ENCODE measurements around the gene RRP8. TPM values are rescaled to one million over a fixed set of nuclear protein-coding genes. Genes with fewer than 3 reads are reported as not detected.

RRP8 gene
- total RNA-seq, 1 donor from 2014 or later: 22.9 TPM

DNA sequence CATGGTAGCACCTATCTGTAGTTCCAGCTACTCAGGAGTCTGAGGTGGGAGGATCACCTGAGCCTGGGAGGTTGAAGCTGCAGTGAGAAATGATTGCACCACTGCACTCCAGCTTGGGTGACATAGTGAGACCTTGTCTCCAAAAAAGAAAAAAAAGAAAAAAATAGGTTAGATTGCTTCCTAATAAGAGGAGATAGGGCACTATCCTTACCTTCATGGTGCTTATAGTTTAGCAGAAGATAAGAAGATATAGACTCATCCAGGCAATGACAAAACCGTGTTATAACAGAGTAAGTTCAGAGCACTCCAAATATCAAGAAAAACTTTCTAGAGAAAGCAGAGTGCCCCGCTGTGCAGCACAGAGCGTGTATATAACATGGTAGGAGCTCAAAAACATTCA lies 42.1 kb downstream of the RRP8 start:
- DNase-seq (ENCODE audit: missing footprints) (no peak), ATAC-seq (no peak)
- intact Hi-C loops (cut with DNase I): no loop called here

DNA sequence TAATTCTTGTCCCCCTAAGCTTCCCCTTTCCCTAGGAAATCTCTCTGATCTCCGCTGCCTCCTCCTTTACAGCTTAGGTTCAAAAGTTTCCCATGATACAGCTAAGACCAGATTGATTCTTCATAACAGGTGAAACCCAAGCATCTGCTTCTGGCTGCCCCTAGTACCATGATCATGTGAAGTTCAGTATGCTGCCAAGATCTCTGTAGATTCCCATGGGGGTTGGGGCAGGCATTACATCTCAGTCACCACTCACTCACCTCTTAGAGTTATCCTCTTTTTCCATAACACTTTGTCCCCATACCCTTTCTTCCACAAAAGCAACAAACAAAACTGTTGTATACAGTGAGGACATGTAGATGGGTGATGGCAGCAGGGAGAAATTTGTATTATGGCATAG lies 44.0 kb downstream of the RRP8 start:
- ATAC-seq: peak; percentile 20
- intact Hi-C loops (cut with DNase I): no loop called here
- DNase-seq (ENCODE audit: missing footprints): no peak

DNA sequence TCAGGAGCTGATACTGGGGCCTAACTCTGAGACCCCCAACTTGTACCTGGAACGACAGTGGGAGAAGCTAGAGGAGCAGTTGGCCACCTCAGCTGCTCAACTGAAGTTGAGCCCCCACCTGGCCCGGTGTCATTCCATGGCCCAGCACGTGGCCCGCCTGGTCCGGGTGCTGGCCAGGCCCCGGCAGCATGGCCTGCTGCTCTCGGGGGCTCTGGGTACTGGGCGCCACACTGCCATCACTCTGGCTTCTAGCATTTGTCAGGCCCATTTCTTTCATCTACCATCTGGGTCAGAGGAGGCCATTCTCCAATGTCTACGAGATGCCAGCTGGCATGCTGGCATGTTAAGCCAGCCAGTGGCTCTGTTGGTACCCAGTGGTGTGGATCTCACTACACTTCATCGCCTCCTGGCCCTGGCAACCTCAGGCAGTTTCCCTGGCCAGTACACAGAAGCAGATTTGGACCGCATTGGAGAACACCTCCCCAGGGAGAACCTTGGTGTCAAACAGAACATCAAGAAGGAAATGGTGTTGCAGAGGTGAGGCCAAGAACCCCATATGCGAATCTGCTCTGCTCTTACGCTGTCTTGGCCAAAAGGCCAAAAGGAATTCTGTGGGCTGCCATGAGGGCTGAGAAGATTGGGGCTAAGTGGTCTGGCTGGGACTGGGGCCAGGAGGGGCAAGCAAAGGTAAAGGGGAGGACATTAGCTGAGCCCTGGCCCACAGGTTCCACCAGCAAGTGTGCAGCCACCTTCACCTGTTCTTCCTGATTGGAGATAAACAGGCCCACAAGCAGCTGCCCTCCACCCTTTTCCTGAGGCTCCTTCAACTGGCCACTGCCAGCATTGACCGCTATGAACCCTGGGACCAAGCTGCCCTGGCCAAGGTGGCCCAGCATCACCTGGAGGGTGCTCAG lies 45.4 kb downstream of the RRP8 start:
- DNase-seq (ENCODE audit: missing footprints): no peak
- ATAC-seq: peak; percentile 87
- intact Hi-C loops (cut with DNase I): no loop called here

DNA sequence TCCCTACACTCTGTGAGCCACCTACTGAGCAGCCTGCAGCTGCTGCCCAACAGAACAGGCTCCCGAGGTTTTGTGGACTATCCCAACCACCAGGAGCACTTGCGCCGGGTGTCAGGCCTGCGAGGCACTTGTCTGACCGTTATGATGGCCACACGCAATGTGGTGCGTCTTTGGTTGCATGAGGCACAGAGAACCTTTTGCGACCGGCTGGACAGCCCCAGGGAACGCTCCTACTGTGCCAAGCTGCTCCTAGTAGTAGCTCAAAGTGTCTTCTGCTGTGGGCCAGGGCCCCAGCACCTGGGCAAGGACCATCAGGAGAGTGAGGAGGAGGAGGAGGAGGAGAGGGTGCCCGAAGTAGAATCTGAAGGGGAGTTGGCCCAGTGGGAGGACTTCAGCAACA lies 46.4 kb downstream of the RRP8 start:
- ATAC-seq: no peak
- intact Hi-C loops (cut with DNase I): no loop called here
- DNase-seq (ENCODE audit: missing footprints): no peak

DNA sequence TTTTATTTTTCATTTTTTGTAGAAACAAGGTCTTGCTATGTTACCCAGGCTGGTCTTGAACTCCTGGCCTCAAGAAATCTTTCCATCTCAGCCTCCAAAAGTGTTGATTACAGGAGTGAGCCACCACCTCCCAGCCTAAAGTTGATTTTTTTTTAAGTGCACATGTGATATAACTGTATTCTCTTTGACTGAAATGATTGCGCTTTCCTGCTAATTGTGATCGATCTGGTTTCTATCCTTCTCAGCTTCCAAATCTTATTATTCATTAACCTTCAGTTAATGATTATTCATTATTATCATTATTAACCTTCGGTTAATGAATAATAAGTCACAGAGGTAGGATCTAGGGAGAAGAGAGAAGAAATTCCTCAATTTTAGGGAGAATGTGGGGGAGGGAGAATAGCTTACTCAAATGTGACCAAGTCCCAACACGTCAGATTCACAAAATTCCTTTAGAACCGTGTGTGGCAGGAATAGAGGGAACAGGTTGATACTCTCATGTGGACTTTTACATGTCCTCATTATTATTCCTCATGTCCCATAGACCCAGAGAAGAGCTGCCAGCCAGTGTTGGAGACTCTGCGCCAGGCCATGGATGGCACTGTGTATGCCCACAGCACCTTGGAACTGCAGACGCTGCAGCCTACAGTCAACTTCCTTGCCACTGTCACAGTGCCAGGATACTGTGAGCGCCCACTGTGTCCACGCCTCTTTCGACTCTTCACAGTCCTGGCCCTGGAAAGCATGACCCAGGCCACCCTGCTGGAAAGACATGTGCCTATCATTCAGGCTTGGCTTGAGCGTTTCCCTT lies 47.1 kb downstream of the RRP8 start:
- DNase-seq (ENCODE audit: missing footprints): no peak
- ATAC-seq: peak; percentile 26
- intact Hi-C loops (cut with DNase I): no loop called here

DNA sequence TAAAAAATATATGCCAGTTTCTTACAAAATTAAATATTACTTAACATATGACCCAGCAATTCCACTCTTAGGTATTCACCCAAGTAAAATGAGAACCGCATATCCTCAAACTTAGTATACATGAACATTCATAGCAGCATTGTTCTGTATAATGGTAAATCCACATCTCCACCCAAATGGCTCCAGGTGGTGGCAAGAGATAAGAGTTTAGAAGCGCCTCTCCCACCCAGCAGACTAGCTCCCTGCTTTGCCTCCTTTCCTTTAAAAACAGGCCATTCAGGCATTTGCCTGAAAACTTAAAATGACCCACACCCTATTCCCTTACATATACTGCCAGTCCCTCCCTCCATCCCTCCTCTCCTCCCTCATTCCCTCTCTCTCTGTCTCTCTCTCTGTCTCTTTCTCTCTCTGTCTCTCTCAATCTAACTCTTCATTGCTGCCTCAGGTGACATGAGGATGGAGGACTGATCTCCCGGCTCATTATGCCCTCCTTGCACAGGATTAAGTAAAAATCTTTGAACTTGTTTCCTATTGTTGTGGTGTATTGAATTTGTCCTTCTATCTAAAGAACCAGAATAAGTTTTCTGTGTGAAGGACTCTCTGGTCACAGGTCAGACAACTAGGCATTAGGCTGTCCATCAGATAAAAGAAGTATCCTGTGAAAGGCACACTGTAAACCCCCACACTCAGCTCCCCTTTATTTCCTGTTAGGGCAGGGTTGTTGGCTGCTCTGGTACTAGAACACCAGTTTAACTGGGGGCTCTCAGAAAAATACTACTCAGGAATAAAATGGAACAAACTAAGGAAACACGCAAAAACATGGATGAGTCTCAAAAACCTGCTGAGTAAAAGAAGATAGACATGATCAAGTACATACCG lies 48.3 kb downstream of the RRP8 start:
- intact Hi-C loops (cut with DNase I): no loop called here
- no peak for ATAC-seq
- no peak for DNase-seq (ENCODE audit: missing footprints)

DNA sequence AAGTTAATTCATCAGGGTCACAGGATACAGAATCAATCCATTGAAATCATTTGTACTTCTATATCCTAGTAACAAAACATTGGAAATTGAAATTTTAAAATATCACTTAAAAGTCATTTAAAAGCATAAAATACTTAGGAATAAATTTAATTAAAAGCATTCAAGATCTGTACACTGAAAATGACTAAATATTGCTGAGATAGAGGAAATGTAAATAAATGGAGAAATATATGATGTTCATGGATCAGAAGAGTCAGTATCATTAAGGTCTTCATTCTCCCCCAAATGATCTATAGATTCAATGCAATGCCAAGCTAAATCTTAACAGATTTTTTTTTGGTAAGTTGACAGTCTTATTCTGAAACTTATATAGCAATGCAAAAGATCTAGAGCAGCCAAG lies 49.8 kb downstream of the RRP8 start:
- ATAC-seq (no peak), DNase-seq (ENCODE audit: missing footprints) (no peak)
- intact Hi-C loops (cut with DNase I): no loop called here

DNA sequence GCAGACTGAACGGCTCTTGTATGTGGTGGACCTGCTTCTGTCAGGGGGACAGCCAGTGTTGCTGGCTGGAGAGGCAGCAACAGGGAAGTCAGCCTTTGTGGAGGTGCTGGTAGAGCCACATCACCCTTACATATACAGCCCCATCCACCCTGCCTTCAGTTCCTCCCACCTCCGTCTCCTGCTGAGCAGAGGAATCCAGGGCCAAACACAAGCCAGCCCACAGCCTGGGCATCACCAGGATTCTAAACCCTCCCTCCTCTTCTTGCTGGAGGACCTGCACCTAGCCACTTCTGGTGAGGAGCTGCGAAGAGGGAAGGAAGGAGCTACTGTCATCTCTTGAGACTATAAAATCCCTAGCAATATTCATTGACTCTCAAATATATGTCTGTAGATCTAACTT lies 54.8 kb downstream of the RRP8 start:
- intact Hi-C loops (cut with DNase I): no loop called here
- no peak for DNase-seq (ENCODE audit: missing footprints)
- no peak for ATAC-seq

DNA sequence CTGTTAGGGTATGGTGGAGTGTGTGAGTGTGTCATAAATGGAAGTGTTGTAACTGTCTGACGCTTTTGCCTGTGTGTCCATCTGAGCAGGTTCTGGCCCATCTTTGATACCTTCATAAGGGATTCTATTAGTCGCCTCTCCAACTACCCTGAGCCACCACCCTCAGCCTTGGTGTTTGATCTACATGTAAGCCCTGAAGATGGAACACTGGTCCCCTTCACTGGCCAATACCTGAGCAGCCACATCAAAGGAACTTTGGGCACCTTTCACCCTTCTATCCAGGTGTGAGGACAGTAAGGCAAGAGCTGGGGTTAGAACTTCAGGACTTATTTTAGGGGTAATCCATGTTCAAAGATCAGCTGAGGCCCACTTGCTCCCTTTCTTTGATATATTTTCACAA lies 55.3 kb downstream of the RRP8 start:
- DNase-seq (ENCODE audit: missing footprints) (no peak), ATAC-seq (no peak)
- intact Hi-C loops (cut with DNase I): no loop called here

DNA sequence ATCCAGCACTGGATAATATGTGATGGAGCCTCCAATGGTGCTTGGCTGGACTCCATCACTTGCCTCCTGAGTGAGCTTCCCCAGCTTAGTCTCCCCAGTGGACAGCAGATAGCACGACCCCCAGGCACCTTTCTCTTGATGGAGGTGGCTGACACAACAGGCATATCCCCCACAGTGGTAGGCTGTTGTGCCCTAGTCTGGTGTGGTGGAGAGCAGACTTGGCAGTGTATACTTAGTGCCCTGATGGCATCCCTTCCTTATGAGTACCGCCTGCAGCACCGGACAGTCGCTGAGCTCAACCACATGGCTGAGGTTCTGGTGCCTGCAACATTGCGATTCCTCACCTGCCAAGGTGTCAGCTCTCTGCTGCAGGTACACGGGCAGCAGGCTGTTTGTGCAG lies 56.2 kb downstream of the RRP8 start:
- intact Hi-C loops (cut with DNase I): no loop called here

DNA sequence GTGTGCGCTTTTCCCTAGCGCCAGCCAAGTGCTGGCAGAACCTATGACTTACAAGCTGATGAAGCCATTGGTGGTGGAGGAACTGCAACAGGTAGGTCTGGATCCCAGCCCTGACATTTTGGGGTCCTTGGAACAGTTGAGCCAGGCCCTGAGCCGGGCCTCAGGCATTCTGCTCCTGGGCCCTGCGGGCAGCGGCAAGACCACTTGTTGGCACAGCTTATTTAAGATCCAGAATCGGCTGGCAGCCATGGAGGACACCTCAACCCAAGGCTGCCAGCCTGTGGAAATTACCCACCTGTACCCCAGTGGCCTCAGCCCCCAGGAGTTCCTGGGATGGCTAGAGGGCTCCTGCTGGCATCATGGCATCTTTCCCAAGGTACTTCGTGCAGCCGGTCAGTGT lies 56.7 kb downstream of the RRP8 start:
- DNase-seq (ENCODE audit: missing footprints) (no peak), ATAC-seq (no peak)
- intact Hi-C loops (cut with DNase I): no loop called here

More for the DNA sequence above, 56.2 kb downstream of the RRP8 start:
- no peak for ATAC-seq
- DNase-seq (ENCODE audit: missing footprints): no peak

DNA sequence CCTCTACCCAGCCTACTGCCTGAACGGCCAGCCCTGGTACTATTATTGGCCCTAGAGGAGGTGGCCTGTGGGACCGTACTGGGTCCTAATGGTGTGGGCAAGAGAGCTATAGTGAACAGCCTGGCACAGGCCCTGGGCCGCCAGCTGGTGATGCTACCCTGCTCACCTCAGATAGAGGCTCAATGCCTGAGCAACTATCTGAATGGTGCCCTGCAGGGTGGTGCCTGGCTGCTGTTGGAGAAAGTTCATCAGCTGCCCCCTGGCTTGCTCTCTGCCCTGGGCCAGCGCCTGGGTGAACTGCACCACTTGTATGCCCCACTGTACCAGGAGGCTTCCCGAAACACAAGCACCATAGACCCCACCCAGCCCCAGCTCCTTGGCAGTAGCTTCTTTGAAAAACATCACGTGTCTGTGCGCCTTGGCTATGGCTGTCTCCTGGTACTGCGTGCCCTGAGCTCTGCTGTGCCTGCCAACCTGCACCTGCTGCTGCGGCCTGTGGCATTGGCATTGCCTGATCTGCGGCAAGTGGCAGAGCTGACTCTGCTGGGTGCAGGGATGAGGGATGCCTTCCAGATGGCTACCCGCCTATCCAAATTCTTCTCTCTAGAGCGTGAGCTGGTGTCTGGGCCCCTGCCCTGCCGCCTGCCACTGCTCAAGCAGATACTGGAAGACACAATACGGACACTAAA lies 57.4 kb downstream of the RRP8 start:
- DNase-seq (ENCODE audit: missing footprints) (no peak), ATAC-seq (peak; percentile 90)
- intact Hi-C loops (cut with DNase I): no loop called here

Other genes starting within 250 kb of the RRP8 start
- 60.6 TPM for gene SMPD1, start 213.1 kb downstream of the RRP8 start, total RNA-seq
- gene APBB1, start 184.5 kb downstream of the RRP8 start, total RNA-seq: 85.5 TPM
- not detected for gene HPX, start 162.6 kb downstream of the RRP8 start, total RNA-seq
- 12.5 TPM for gene TRIM3, start 129.7 kb downstream of the RRP8 start, total RNA-seq
- 15.1 TPM for gene ARFIP2, start 122.3 kb downstream of the RRP8 start, total RNA-seq
- 14.1 TPM for gene TIMM10B, start 122.1 kb downstream of the RRP8 start, total RNA-seq
- 3.9 TPM for gene DNHD1, start 106.3 kb downstream of the RRP8 start, total RNA-seq
- gene ILK, start 158 bp upstream of the RRP8 start, total RNA-seq: 233 TPM
- 90.9 TPM for gene TAF10, start 8.6 kb upstream of the RRP8 start, total RNA-seq
- 81.5 TPM for gene TPP1, start 15.8 kb upstream of the RRP8 start, total RNA-seq
- gene DCHS1, start 52.2 kb upstream of the RRP8 start, total RNA-seq: 10.7 TPM
- 44.8 TPM for gene MRPL17, start 79.7 kb upstream of the RRP8 start, total RNA-seq
- gene OR2AG2, start 168.4 kb upstream of the RRP8 start, total RNA-seq: not detected
- not detected for gene OR2AG1, start 179.4 kb upstream of the RRP8 start, total RNA-seq
- gene OR6A2, start 196.1 kb upstream of the RRP8 start, total RNA-seq: not detected
- not detected for gene OR10A5, start 242.1 kb upstream of the RRP8 start, total RNA-seq